HG02642 (cell line): ENCODE measurements around the gene ADAP1.

Source experiments
- ATAC-seq: cut with Tn5 transposase; IDR thresholded peaks from one replicate; pipeline ENCODE4 v1.9.1; 2021; ENCODE audit warnings: mild to moderate bottlenecking; ENCODE audit not compliant: unreplicated experiment, poor library complexity

Gene ADAP1

DNA sequence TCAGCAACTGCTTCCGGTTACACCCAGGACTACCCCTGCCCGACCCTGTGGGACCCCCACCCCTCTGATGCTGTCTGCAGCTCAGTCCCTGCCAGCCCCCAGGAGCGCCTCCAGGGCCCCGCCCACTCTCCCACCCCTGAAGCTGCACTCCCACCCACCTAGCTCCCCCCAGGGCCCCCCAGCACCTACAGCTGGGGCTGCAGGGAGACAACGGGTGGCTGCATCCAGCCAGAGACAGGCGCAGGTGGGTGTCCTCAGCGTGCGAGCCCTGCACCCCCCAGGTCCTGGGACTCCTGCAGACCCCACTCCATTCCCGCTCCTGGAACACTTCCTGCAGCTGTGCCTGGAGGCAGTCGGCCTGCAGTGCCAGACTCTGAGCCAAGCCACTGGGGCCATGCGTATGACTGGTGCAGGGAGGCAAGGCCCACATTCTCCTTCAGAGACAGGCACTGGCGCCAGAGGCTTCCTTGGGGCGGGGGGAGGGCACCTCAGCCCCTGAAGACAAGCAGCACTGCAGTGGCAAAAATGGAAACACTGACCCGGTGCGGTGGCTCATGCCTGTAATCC, 34.6 kb upstream of the ADAP1 start:
- no peak for ATAC-seq

DNA sequence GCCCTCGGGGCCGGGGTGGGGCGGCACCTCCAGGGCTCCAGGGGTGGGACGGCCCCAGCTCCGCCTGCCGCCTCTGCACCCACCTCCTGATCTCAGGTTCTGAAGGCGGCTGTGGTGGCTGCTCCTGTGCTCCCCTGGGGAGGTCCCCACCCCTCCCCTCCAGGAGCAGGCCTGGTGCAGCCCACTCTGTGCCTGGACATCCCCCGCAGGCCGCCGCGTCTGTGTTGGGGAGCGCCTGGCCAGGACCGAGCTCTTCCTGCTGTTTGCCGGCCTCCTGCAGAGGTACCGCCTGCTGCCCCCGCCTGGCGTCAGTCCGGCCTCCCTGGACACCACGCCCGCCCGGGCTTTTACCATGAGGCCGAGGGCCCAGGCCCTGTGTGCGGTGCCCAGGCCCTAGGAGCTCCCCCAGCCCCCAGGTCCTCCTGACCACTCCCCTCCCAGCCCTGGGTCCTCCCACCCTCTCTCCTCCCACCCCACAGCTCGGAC, 34.0 kb upstream of the ADAP1 start:
- no peak for ATAC-seq

DNA sequence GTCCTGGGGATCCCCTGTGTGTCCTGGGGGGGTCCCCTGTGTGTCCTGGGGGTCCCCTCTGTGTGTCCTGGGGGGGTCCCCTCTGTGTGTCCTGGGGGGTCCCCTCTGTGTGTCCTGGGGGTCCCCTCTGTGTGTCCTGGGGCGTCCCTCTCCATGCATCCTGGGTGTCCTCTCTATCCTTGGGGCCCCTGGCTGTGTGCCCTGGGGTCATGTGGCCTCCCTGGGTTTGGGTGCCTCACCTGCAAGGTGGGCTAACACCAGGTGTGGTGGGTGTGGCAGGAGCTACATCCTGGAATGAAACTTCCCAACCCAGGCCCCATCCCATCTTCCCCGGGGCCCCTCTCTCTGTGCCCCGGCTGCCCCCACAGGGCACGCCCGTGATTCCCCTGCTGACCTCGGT, 33.4 kb upstream of the ADAP1 start:
- no peak for ATAC-seq

DNA sequence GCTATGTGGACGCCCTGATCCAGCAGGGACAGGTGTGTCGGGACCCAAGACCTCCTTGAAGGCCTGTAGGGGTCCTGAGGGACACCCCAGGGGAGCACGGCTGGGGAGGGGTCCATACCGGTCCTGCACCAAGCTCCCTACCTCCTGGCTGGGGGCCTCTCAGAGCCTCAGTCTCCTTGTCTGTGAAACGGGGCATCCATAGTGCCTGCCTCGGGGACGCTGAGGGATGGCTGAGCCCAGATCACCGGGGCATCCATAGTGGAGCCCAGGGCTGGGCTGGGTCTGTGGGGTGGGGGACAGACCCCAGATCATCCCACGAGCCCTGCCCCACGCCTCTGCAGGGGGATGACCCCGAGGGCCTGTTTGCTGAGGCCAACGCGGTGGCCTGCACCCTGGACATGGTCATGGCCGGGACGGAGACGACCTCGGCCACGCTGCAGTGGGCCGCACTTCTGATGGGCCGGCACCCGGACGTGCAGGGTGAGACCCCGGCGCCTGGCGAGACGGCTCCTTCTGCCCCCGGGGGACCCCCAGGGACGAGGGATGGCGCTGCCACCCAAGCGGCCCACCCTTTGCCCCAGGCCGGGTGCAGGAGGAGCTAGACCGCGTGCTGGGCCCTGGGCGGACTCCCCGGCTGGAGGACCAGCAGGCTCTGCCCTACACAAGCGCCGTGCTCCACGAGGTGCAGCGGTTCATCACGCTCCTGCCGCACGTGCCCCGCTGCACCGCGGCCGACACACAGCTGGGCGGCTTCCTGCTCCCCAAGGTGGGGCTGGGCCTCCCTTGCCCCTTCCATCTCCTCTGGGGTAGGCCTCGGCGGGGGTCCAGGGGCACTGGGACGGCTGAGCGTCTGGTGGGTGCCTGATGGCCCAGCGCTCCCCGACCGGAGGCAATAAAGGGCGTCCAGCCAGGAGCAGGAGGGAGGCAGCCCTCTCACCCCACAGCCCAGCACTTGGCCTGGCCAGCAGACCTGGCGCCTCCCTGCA, 32.6 kb upstream of the ADAP1 start:
- no peak for ATAC-seq

DNA sequence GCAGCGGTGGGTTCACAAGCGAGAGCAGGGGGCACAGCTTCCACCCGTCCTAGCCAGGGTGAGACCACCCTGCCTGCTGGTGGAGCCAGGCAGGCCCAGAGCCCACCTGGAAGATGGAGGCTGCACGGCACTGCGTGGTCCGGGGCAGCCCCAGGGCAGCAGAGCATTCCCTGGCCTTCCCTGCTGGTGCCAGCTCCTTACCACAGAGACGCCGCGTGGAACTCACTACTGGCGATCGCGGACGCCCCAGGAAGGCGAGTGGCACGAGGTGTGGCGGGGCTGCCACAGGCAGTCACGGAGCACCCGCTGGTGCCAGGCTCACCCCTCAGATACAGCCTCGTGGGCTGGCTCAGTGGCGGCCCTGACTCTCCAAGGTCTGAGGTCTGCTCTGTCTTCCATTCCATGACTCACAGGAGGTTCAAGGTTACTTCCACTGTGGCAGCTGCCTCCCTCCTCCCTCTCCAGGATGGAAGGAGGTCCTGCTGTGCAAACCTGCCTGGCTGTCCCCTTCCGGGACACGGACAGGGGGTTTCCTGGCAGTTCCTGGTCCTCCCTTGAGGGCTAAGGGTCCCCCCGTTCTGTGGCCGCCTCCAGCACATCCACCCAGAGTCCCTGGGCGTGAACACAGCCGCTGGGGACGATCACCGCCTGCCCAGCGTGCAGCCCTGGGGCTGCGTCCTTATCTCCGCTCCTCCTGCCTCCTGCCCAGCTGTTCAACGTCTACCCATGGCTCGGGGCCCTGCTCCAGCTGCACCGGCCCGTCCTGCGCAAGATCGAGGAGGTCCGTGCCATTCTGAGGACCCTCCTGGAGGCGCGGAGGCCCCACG, 31.6 kb upstream of the ADAP1 start:
- no peak for ATAC-seq

DNA sequence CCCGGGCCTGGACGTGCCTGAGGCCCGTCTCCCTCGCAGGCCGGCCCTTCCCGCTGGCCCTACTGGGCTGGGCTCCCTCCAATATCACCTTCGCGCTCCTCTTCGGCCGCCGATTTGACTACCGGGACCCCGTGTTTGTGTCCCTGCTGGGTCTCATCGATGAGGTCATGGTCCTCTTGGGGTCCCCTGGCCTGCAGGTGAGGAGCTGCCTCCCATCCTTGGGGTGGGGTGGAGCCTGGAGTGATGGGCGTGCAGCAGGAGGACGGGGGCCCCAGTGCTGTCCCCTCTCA, 30.6 kb upstream of the ADAP1 start:
- no peak for ATAC-seq

DNA sequence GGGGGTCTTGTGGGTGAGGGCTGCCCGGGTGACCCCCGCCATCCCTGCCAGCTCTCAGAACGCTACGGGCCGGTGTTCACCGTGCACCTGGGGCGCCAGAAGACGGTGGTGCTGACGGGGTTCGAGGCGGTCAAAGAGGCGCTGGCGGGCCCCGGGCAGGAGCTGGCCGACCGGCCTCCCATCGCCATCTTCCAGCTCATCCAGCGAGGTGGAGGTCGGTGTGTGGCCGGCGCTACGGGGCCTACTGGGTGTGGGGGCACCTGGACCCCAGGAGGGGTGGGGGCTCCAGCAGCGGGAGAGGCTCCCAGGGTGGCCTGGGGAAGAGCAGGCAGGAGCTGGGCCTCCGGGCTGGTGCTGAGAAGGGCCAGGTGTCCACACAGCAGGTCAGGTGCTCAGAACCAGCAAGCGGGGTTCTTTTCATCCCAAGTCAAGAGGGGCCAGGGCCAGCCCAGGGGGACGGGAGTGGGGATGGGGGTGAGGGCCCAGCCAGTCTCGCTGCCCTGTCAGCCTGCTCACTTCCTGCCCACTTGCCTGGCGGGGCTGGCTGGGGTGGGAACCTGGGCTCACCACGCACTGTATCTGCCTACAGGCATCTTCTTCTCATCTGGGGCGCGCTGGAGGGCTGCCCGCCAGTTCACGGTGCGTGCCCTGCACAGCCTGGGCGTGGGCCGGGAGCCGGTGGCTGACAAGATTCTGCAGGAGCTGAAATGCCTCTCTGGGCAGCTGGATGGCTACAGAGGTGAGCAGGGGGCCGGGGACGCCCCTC, 30.1 kb upstream of the ADAP1 start:
- ATAC-seq = no peak

DNA sequence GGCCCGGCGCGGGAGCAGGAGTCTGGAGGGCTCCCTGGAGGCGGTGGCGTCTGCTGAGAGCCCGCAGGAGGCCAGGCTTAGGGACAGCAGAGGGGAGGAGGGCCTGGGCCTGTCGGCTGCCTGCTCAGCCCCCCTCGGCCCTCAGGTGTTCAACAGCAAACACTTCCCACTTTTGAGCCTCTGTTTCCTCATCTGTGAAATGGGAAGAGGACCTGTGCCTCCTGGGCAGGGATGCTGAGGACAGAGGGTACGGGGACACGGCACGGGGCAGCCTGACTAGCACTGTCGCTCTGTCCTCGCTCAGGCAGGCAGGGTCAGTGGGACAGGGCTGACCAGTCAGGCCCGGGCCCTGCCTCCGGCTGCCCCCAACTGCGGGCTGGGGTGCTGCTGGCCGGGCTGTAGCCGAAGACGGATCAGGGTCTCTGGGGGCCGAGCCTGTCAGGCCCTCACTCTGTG, 29.2 kb upstream of the ADAP1 start:
- ATAC-seq = no peak

DNA sequence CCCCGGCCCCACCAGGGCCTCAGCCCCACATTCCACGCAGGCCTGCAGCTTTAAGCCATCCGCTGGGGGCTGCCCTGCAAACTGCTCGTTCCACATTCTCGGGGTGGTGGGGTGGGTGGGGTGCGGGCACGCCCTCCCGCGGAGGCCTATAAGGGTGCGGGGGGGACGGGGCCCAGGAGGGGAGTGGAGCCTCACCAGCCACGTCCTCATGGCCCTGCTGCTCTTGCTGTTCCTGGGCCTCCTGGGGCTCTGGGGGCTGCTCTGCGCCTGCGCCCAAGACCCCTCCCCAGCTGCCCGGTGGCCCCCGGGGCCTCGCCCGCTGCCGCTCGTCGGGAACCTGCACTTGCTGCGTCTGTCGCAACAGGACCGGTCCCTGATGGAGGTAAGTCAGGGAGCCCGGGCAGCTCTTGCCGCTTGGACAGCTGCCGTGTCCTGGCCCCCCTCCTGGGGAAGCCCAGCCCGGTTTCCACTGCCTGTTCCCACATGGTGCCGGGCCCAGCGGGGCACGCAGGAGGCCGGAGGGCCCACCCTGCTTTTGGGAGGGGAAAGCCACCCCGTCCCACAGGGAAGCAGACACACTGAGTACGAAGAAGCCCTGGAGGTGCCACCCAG, 28.6 kb upstream of the ADAP1 start, which contains the start of gene CYP2W1:
Gene CYP2W1 (plus strand): TSS at position 178 of the 612 bp plus-strand sequence. CDS start 31 bp downstream, at position 209.
- ATAC-seq = no peak

DNA sequence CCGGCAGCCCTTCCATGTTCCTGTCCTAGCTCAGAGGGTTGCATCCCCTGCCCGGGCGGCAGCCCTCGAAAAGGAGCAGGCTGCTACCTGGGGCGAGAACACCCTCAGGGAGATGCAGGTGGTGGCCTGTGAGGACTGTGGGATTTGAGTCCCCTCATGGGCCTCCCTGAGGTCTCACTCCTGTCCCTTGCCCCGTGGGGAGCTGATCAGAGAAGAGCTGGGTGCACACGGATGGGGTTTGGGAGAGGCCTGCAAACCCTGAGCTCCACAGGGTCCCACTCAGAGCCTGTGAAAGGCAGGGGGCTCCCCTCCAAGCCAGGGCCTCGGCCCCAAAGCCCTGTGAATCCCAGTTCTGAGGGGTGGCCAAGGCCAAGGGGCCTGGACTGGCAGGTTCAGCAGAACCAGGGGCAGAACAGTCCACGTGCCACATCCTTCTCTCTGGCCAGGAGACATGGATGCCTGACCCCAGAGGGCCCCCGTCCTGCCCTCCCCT, 28.1 kb upstream of the ADAP1 start:
- ATAC-seq = no peak

DNA sequence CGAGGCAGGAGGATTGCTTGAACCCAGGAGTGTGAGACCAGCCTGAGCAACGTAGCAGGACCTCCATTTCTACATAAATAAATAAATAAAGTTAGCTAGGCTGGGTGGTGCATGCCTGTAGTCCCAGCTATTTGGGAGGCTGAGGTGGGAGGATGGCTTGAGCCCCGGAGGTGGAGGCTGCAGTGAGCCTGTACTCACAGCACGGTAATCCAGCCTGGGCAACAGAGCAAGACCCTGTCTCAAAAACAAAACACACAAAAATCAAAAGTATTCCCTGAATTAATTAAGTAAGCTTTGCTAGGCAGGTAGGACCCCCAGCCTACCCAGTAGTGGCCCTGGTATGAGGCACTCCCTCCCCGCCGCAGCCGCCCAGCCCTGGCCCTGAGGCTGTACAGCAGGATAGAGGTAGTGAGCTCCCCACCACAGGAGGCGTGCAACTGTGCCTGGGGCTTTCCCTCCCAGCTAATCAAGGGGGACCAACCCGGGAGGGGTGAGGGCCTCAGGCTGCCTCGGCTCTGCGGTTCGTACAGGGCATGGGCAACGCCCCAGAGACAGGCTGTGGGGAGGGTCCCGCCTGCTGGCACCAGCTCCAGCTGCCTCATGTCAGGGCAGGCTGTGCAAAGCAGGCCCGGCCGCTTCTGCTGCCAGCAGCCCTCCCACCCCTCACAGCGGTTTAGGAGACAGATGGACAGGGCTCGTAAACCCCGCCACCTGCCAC, 27.5 kb upstream of the ADAP1 start:
- no peak for ATAC-seq

DNA sequence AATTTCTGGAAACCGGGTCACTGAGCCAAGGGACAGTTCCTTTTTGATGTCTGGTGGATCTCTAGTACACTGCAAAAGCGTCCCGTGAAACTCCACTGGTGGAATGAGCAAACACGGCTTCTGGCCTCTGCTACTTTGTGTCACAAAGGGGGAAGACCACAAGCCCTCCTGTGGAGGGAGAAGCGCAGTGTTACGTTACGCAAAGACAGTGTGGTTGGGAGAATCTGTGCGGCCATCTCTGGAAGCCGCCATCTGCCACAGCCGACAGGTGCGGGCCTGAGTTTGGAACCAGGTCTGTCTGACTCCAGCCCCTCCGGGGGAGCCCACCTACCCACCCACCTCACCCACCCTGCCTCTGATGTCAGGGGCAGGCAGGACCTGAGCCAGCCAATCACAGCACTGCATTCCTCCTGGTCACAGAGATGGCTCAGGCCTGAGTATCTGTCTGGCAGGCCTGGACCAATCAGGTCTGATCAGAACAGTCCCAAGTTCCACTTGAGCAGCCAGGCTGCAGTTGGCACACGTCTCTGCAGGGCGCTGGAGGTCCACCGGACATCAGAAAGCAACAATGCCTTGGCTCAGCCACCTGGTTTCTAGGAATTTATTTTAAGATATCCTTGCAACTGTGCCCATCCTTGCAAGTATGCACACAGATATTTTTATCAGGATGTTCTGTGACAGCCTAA, 25.5 kb upstream of the ADAP1 start:
- ATAC-seq = no peak

DNA sequence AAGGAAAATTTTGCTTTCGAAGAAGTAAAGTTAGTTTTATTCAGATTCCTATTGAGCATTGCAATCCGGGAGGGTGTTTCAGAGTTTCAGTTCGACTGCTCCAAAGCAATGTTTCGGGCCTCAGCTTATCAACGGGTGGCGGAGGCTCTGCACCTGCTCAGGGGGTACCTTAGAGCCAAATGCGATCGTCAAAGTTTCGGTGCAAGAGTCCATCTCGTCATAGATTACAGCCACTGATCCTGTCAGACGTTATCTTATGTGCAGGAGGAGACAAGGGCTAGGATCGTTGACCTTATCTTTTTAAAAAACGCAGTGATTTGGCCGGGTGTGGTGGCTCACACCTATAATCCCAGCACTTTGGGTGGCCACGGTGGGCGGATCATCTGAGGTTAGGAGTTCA, 24.7 kb upstream of the ADAP1 start:
- no peak for ATAC-seq

DNA sequence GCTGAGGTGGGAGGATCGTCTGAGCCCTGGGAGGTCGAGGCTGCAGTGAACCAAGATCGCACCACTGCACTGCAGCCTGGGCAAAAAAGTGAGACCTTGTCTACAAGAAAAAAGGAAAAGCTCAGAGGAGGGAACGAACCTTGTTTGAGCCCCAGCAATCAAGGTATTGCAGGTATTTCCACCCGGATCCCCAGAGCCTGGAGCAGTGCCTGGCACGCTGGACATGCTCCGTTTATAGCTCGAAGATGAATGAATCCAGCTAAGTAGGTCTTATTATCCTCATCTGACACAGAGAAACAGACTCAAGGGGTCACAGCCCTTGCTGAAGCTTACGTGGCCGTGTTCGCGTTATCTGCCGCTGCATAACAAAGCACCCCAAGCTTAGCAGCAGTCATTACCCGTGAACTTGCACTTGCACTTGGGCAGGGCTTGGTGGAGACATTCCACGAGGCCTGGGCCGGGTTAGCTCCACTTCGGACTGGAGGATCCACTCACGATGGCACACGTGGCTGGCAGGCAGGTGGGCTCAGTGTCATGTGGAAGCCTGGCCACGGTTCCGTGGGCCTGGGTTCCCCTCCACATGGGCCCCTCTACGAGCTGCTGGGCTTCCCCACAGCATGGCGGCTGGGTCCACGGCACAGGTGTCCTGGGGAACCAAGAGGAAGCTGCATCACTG, 24.1 kb upstream of the ADAP1 start:
- ATAC-seq = no peak

DNA sequence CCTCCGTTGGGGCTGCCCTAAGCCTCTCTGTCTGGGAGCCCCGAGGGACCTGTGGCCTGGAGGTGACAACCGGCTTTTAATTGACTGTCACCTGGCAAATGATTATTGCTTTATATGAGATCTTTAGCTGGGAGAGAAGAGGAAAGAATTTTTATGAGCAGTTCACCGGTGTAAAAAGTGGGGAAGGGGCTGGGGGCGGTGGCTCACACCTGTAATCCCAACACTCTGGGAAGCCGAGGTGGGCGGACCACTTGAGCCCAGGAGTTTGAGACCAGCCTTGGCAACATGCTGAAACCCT, 23.5 kb upstream of the ADAP1 start:
- no peak for ATAC-seq

DNA sequence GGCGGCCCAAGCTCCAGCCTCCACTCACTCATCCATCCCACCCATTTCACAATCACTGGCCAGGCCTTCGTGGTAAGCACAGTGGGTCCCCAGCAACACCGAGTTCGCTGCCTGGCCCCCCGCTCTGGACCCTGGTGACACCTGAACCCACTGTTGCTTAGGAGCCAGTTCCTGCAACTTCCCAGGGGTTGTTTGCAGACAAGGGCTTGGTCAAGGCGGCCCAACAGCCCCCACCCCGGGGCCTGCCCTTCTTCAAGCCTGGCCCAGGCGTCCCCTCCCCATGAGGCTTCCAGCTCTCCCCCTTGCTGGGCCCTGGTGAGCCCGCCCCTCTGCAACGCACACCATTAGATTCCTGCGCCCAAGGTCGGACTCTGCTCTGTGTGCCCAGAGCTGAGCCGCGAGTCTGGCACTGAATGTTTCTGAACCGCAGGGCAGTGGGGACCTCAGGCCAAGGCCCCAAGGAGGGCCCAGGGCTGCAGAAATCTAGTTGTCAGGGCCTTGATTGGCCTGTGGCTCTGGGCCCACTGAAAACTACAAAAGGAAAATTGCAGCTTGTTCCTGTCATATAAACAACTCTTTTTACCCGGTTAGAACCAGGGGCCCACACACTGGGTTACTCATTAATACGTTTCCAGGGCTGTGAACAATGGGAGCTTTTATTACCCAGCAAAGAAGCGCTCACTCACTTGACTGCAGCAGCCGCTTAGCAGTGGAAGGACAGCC, 23.0 kb upstream of the ADAP1 start:
- ATAC-seq = no peak

DNA sequence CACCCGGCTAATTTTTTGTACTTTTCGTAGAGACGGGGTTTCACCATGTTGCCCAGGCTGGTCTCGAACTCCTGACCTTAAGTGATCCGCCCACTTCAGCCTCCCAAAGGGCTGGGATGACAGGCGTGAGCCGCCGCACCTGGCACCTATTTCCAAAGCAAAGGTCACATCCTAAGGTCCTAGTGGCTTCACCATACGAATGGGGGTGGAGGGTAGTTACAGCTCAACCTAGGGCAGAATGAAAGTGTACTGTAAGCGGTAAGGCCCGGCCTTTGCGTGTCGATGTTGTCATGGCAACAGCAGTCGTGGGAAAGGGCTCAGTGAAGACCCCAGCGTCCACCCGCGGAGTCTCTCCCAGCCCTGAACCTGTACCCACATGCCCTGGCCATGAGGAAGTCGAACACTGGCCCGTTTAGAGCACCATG, 22.4 kb upstream of the ADAP1 start:
- ATAC-seq = no peak
